ENCODE measurements around the gene MMP14. TPM values are rescaled to one million over a fixed set of nuclear protein-coding genes. Genes with fewer than 3 reads are reported as not detected.

MMP14 gene
- total and polyA plus RNA-seq, 9 of the 15 experiments (the other 6 are each of a cell fraction or from before 2014, with no cell fraction given): 0.36 to 5.8 (median 1.3) TPM; not detected in 2

DNA sequence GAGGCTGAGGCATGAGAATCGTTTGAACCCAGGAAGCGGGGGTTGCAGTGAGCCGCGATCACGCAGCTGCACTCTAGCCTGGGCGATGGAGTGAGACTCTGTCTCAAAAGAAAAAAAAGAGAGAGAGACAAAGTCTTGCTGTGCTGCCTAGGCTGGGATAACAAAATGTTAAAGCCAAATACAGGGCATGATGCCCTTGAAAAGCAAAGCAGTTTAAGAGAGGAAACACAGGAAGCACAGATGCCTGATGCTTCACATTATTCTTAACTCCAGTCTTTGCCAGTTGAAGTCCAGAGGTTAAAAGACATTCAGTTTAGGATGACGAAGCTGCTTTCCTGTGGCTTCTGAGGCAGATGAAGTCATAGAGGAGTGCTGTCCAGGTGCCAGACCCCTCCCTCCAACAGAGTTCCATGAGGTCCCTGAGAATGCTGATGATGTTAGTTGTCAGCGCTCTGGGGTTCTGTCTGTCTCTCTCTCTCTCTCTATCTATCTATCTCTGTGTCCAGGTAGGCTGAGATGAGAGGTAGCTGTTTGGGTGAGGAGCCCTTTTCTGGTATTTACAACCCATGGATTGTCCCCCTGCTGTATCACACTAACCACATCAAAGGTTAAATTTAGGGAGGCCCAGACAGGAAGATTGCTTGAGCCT lies 11.6 kb upstream of the MMP14 start (continued):
- TF ChIP-seq SP1 (CRISPR knock-in tag; IDR thresholded peaks at IDR 0.05) (no peak), KHSRP (IDR thresholded peaks at IDR 0.05) (no peak), ATF7 (IDR thresholded peaks at IDR 0.05) (peak; percentile 97), ZNF695 (CRISPR knock-in tag; IDR thresholded peaks at IDR 0.05) (no peak), TBL1XR1 (IDR thresholded peaks at IDR 0.05; ENCODE audit: low read length in 2 of 2) (no peak), NCOA2 (IDR thresholded peaks at IDR 0.05; ENCODE audit: partially characterized antibody in 2 of 2) (no peak), JUND (IDR thresholded peaks at IDR 0.05; ENCODE audit: borderline replicate concordance, low read depth, low read length) (peak; percentile 85), JUND (tag; IDR thresholded peaks at IDR 0.05; ENCODE audit: borderline replicate concordance, low read depth, low read length) (peak; percentile 92; the same call in 2 of the 3 replicates), PHTF2 (CRISPR knock-in tag; IDR thresholded peaks at IDR 0.05) (no peak), POLR2G (IDR thresholded peaks at IDR 0.05; ENCODE audit: low read depth, low read length) (no peak), FOXJ3 (CRISPR knock-in tag; IDR thresholded peaks at IDR 0.05) (no peak), KDM2B (CRISPR knock-in tag; IDR thresholded peaks at IDR 0.05) (no peak)
- TF ChIP-seq, protein P1, sequence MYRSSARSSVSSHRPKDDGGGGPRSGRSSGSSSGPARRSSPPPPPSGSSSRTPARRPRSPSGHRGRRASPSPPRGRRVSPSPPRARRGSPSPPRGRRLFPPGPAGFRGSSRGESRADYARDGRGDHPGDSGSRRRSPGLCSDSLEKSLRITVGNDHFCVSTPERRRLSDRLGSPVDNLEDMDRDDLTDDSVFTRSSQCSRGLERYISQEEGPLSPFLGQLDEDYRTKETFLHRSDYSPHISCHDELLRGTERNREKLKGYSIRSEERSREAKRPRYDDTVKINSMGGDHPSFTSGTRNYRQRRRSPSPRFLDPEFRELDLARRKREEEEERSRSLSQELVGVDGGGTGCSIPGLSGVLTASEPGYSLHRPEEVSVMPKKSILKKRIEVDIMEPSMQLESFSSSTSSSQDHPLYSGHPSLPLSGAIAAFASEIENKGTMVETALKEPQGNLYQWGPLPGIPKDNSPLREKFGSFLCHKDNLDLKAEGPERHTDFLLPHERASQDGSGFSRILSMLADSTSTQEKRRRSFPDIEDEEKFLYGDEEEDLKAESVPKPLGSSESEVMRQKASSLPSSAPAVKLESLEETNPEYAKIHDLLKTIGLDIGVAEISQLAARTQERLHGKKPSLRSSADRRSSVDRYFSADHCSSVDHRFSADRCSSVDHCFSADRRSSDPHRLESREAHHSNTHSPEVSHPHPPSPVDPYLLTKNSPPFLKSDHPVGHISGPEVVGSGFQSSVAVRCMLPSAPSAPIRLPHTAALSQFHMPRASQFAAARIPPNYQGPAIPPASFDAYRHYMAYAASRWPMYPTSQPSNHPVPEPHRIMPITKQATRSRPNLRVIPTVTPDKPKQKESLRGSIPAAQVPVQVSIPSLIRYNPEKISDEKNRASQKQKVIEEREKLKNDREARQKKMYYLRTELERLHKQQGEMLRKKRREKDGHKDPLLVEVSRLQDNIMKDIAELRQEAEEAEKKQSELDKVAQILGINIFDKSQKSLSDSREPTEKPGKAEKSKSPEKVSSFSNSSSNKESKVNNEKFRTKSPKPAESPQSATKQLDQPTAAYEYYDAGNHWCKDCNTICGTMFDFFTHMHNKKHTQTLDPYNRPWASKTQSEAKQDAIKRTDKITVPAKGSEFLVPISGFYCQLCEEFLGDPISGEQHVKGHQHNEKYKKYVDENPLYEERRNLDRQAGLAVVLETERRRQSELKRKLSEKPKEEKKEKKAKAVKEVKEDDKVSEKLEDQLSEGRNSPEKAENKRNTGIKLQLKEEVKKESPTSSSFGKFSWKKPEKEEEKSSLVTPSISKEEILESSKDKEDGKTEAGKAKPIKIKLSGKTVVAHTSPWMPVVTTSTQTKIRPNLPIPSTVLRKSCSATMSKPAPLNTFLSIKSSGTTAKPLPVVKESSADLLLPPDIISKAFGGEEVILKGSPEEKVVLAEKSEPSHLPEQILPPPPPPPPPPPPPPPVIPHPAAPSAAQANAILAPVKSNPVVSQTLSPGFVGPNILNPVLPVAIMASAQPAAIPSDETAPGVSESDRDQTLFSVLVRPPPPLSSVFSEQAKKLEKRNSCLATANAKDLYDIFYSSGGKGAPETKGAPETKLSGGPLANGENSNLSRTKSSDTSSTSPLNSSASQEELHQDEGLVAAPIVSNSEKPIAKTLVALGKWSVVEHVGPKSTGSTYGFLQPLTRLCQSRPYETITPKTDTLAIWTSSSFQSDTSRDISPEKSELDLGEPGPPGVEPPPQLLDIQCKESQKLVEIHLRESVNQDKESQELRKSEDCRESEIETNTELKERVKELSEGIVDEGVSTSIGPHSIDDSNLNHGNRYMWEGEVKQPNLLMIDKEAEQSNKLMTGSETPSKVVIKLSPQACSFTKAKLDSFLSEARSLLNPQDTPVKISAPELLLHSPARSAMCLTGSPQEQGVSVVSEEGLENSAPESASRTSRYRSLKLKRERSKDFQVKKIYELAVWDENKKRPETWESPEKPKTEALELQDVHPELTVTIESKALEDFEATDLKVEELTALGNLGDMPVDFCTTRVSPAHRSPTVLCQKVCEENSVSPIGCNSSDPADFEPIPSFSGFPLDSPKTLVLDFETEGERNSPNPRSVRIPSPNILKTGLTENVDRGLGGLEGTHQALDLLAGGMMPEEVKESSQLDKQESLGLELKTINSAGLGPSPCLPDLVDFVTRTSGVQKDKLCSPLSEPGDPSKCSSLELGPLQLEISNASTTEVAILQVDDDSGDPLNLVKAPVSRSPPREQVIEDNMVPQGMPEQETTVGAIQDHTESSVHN (IDR thresholded peaks at IDR 0.05; ENCODE audit: borderline replicate concordance in 1 of 2, low read depth in 1 of 2): no peak
- TF ChIP-seq, protein P2, sequence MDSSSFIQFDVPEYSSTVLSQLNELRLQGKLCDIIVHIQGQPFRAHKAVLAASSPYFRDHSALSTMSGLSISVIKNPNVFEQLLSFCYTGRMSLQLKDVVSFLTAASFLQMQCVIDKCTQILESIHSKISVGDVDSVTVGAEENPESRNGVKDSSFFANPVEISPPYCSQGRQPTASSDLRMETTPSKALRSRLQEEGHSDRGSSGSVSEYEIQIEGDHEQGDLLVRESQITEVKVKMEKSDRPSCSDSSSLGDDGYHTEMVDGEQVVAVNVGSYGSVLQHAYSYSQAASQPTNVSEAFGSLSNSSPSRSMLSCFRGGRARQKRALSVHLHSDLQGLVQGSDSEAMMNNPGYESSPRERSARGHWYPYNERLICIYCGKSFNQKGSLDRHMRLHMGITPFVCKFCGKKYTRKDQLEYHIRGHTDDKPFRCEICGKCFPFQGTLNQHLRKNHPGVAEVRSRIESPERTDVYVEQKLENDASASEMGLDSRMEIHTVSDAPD (CRISPR knock-in tag; IDR thresholded peaks at IDR 0.05): no peak
- TF ChIP-seq, protein P3, sequence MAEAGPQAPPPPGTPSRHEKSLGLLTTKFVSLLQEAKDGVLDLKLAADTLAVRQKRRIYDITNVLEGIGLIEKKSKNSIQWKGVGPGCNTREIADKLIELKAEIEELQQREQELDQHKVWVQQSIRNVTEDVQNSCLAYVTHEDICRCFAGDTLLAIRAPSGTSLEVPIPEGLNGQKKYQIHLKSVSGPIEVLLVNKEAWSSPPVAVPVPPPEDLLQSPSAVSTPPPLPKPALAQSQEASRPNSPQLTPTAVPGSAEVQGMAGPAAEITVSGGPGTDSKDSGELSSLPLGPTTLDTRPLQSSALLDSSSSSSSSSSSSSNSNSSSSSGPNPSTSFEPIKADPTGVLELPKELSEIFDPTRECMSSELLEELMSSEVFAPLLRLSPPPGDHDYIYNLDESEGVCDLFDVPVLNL (CRISPR knock-in tag; IDR thresholded peaks at IDR 0.05; ENCODE audit: low read depth): no peak

All from K562 (cell line).